H1 (cell line): ENCODE measurements around the gene ADCY5. TPM values are rescaled to one million over a fixed set of nuclear protein-coding genes. Genes with fewer than 3 reads are reported as not detected.

Experiments used
- CTCF ChIA-PET: fragments of 300-600 bp; sonication (Branson Sonifier 250); formaldehyde crosslinking; loops from one replicate; lab custom pipeline; 2021; ENCODE audit not compliant: partially characterized antibody; lab: Charles Lee
- POLR2A ChIA-PET: fragments of 300-600 bp; sonication (Branson Sonifier 250); formaldehyde crosslinking; loops from one replicate; lab custom pipeline; 2021; ENCODE audit warnings: inconsistent platforms; ENCODE audit not compliant: partially characterized antibody; lab: Charles Lee
- DNase-seq, 2 experiments: peaks; one replicate each; pipeline versions ENCODE4 v3.0.0 to v3.0.0-alpha.2; 2010 to 2022; ENCODE audit warnings: low spot score in 2 of 2, low read depth in 1 of 2, mixed read lengths in 1 of 2
- FAIRE-seq: peaks from 2 replicates; lab custom pipeline; 2011; peaks lifted over from hg19 to GRCh38; lab: Jason Lieb, UNC
- H2AFZ ChIP-seq: 2 replicates; pipeline ENCODE4 v1.8.1; 2012; ENCODE audit warnings: low read length, inconsistent platforms
- H2AK5ac ChIP-seq: 2 replicates; pipeline ENCODE4 v1.6.1; 2013; ENCODE audit warnings: low read depth, low read length
- H2BK120ac ChIP-seq: replicated peaks from 2 replicates; pipeline ENCODE3; 2013; ENCODE audit warnings: low read depth, low read length, inconsistent platforms
- H2BK12ac ChIP-seq: 2 replicates; pipeline ENCODE4 v1.6.1; 2013; ENCODE audit warnings: low read depth, low read length
- H2BK15ac ChIP-seq: 2 replicates; pipeline ENCODE4 v1.6.1; 2013; ENCODE audit warnings: low read length
- H2BK20ac ChIP-seq: 2 replicates; pipeline ENCODE4 v1.6.1; 2013; ENCODE audit warnings: low read length
- H2BK5ac ChIP-seq: 2 replicates; pipeline ENCODE4 v1.6.1; 2013; ENCODE audit warnings: low read depth, low read length
- H3K14ac ChIP-seq: 2 replicates; pipeline ENCODE4 v1.6.1; 2013; ENCODE audit warnings: inconsistent platforms; ENCODE audit not compliant: insufficient read length
- H3K18ac ChIP-seq: 2 replicates; pipeline ENCODE4 v1.6.1; 2013; ENCODE audit warnings: low read length; ENCODE audit errors: extremely low read depth
- H3K23ac ChIP-seq: 2 replicates; pipeline ENCODE4 v1.6.1; 2013; ENCODE audit warnings: inconsistent platforms; ENCODE audit not compliant: insufficient read length
- H3K23me2 ChIP-seq: 2 replicates; pipeline ENCODE4 v1.6.1; 2013; ENCODE audit warnings: low read depth, low read length
- H3K27ac ChIP-seq: 2 replicates; pipeline ENCODE4 v1.6.1; 2011; ENCODE audit warnings: low read depth, low read length, inconsistent platforms
- H3K27me3 ChIP-seq, 4 experiments: replicated peaks in 1 of 4; 1 replicate in 1 of 4; 2 replicates in 3 of 4; pipeline versions ENCODE4 v1.6.1 to v1.8.1; 2011 to 2013; ENCODE audit warnings: low read length in 3 of 4, mild to moderate bottlenecking in 3 of 4, inconsistent platforms in 2 of 4, mixed read lengths in 2 of 4, moderate library complexity in 1 of 4; ENCODE audit not compliant: control insufficient read depth in 3 of 4, insufficient read depth in 3 of 4; ENCODE audit errors: extremely low read depth in 1 of 4
- H3K36me3 ChIP-seq, 4 experiments: 2 replicates each; pipeline versions ENCODE4 v1.6.1 to v1.8.1; 2011 to 2013; ENCODE audit warnings: mild to moderate bottlenecking in 4 of 4, low read length in 3 of 4, moderate library complexity in 2 of 4, control low read depth in 1 of 4, inconsistent platforms in 1 of 4; ENCODE audit not compliant: insufficient read depth in 4 of 4, control insufficient read depth in 2 of 4
- H3K4ac ChIP-seq: replicated peaks from 2 replicates; pipeline ENCODE3; 2013; ENCODE audit warnings: low read length, low read depth, mixed read lengths, inconsistent platforms; ENCODE audit not compliant: insufficient read length
- H3K4me1 ChIP-seq, 4 experiments: replicated peaks in 1 of 4; 1 replicate in 1 of 4; 2 replicates in 3 of 4; pipeline versions ENCODE4 v1.6.1 to v1.8.1; 2011 to 2013; ENCODE audit warnings: low read length in 3 of 4, inconsistent platforms in 2 of 4, mixed read lengths in 1 of 4; ENCODE audit not compliant: insufficient read depth in 4 of 4, control insufficient read depth in 3 of 4
- H3K4me2 ChIP-seq, 2 experiments: 2 replicates each; pipeline versions ENCODE4 v1.6.1 to v1.8.1; 2011 to 2013; ENCODE audit warnings: low read depth in 2 of 2, low read length in 2 of 2, control low read depth in 1 of 2, inconsistent platforms in 1 of 2, mild to moderate bottlenecking in 1 of 2; ENCODE audit not compliant: insufficient read depth in 1 of 2
- H3K4me3 ChIP-seq, 4 experiments: fragments of 200-600, 300-600 bp in 1 of 4; sonication (generic), shearing (Covaris generic), sonication (Bioruptor Twin) in 1 of 4; 2 replicates each; pipeline versions ENCODE4 v1.5.1 to v1.8.1; 2011 to 2016; ENCODE audit warnings: low read length in 4 of 4, low read depth in 3 of 4, control low read depth in 2 of 4, inconsistent platforms in 2 of 4, mild to moderate bottlenecking in 2 of 4, mixed read lengths in 1 of 4, moderate library complexity in 1 of 4; ENCODE audit not compliant: insufficient read depth in 2 of 4; ENCODE audit errors: extremely low read depth in 1 of 4
- H3K56ac ChIP-seq: replicated peaks from 2 replicates; pipeline ENCODE3; 2013; ENCODE audit warnings: low read depth, mild to moderate bottlenecking, mixed read lengths, low read length, inconsistent platforms; ENCODE audit not compliant: insufficient read length
- H3K79me1 ChIP-seq: 2 replicates; pipeline ENCODE4 v1.6.1; 2013; ENCODE audit warnings: low read depth, low read length, control low read depth
- H3K79me2 ChIP-seq, 2 experiments: 2 replicates each; pipeline versions ENCODE4 v1.6.1 to v1.8.1; 2012 to 2013; ENCODE audit warnings: low read length in 2 of 2, mild to moderate bottlenecking in 2 of 2, inconsistent platforms in 1 of 2; ENCODE audit not compliant: insufficient read depth in 2 of 2, control insufficient read depth in 1 of 2
- H3K9ac ChIP-seq, 4 experiments: replicated peaks in 1 of 4; 1 replicate in 1 of 4; 2 replicates in 3 of 4; pipeline versions ENCODE4 v1.6.1 to v1.8.1; 2011 to 2013; ENCODE audit warnings: low read depth in 3 of 4, low read length in 3 of 4, control low read depth in 2 of 4, mild to moderate bottlenecking in 2 of 4, moderate library complexity in 2 of 4, inconsistent platforms in 1 of 4; ENCODE audit errors: extremely low read depth in 1 of 4
- H3K9me3 ChIP-seq, 2 experiments: 2 replicates each; pipeline versions ENCODE4 v1.6.1 to v1.8.1; 2012 to 2013; ENCODE audit warnings: mild to moderate bottlenecking in 2 of 2, moderate library complexity in 2 of 2, control low read depth in 1 of 2, inconsistent platforms in 1 of 2, low read depth in 1 of 2, low read length in 1 of 2, mixed read lengths in 1 of 2; ENCODE audit not compliant: insufficient read depth in 2 of 2
- H4K20me1 ChIP-seq, 2 experiments: replicated peaks in 1 of 2; 2 replicates each; pipeline versions ENCODE3 to v1.8.1; 2011 to 2013; ENCODE audit warnings: inconsistent platforms in 2 of 2, low read length in 2 of 2, mild to moderate bottlenecking in 1 of 2; ENCODE audit not compliant: insufficient read depth in 2 of 2, control insufficient read depth in 1 of 2
- H4K5ac ChIP-seq: 2 replicates; pipeline ENCODE4 v1.6.1; 2013; ENCODE audit warnings: low read length, low read depth, mixed read lengths, inconsistent platforms; ENCODE audit not compliant: insufficient read length
- H4K8ac ChIP-seq: 2 replicates; pipeline ENCODE4 v1.8.0; 2013; ENCODE audit warnings: mild to moderate bottlenecking, moderate library complexity, low read length, inconsistent platforms; ENCODE audit not compliant: insufficient read depth; ENCODE audit errors: extremely low read depth
- H4K91ac ChIP-seq: replicated peaks from 2 replicates; pipeline ENCODE3; 2013; ENCODE audit warnings: low read length, mixed read lengths, inconsistent platforms; ENCODE audit not compliant: insufficient read length
- EP300 ChIP-seq, 2 experiments: IDR thresholded peaks; 1 replicate in 1 of 2; 2 replicates in 1 of 2; pipeline ENCODE4 v1.6.1; 2011 to 2012; ENCODE audit warnings: low read depth in 2 of 2, low read length in 2 of 2, mild to moderate bottlenecking in 2 of 2, borderline replicate concordance in 1 of 2, inconsistent platforms in 1 of 2, moderate library complexity in 1 of 2
- PHF8 ChIP-seq: fragments of 200-600 bp; sonication (generic); conservative IDR thresholded peaks from 2 replicates; pipeline ENCODE4 v1.7.1; 2012; ENCODE audit warnings: low read depth, mild to moderate bottlenecking, inconsistent platforms, low read length, moderate library complexity
- POU5F1 ChIP-seq: IDR thresholded peaks from 2 replicates; pipeline ENCODE4 v1.6.1; 2011; ENCODE audit warnings: low read depth, mild to moderate bottlenecking, low read length, moderate library complexity
- RNF2 ChIP-seq: fragments of 200-900, 300-1000 bp; sonication (generic); IDR thresholded peaks from 2 replicates; pipeline ENCODE4 v1.7.1; 2016; ENCODE audit warnings: borderline replicate concordance, low read depth, mild to moderate bottlenecking, antibody characterized with exemption, low read length; ENCODE audit not compliant: poor library complexity, severe bottlenecking; ENCODE audit errors: missing control alignments
- SP4 ChIP-seq: IDR thresholded peaks from 2 replicates; pipeline ENCODE4 v1.6.1; 2012; ENCODE audit warnings: low read length, inconsistent platforms
- TAF7 ChIP-seq: optimal IDR thresholded peaks from 2 replicates; pipeline ENCODE3; 2011; ENCODE audit warnings: low read depth, mild to moderate bottlenecking, inconsistent platforms, low read length, moderate library complexity, borderline replicate concordance
- WGBS, 2 experiments: shearing (Covaris generic) in 1 of 2; methylation state at CpG; one replicate each; pipeline versions ENCODE4 v1.1.6 to v1.1.7; 2013 to 2015; ENCODE audit warnings: low lambda C conversion rate in 2 of 2, mixed read lengths in 2 of 2, inconsistent platforms in 1 of 2, low coverage in 1 of 2, missing lambda C conversion rate in 1 of 2; ENCODE audit not compliant: insufficient replicate concordance in 2 of 2, insufficient coverage in 1 of 2, insufficient read length in 1 of 2; ENCODE audit errors: extremely low coverage in 1 of 2, missing lambda C conversion rate in 1 of 2; 5-methylcytosine and 5-hydroxymethylcytosine counted together
- polyA plus RNA-seq, 7 experiments: library from polyadenylated mRNA; depleted of rRNA in 3 of 7; stranded (reverse) in 5 of 7; unstranded in 2 of 7; fragments of >200 nt in 5 of 7; fragments of 200-250 nt in 2 of 7; gene quantifications; 1 replicate in 5 of 7; 2 replicates in 1 of 7; 4 replicates in 1 of 7; pipeline versions ENCODE4 v1.2.1 to v1.2.3, GENCODE V29; 2011 to 2013; ENCODE audit warnings: missing spikeins in 2 of 7, mixed read lengths in 2 of 7
- total RNA-seq: library from RNA; stranded (reverse); fragmentation: NEBNext Ultra II Directional; extraction: Animal tissue kit (Norgen Biotek cat#: 25700); gene quantifications from 2 replicates; pipeline ENCODE4 v1.2.1, GENCODE V29; 2021

ADCY5 gene
- total and polyA plus RNA-seq, 2 of the 8 experiments (the other 6 are each of a cell fraction or from before 2014, with no cell fraction given): 18.9 to 40.8 TPM

- Histone ChIP-seq H2BK120ac (no peak overlapping the region), H2BK12ac (no peak overlapping the region), H3K18ac (no peak overlapping the region), H3K36me3 (peaks cover 7 to 34% (median 24%) of the 10 kb centered on the region in 4 experiments), H4K91ac (no peak overlapping the region), H3K14ac (no peak overlapping the region), H3K4ac (no peak overlapping the region), H2AK5ac (no peak overlapping the region), H4K5ac (no peak overlapping the region), H2BK15ac (no peak overlapping the region), H3K79me2 (no peaks in the 10 kb centered on the region), H4K8ac (no peak overlapping the region), H2AFZ (no peak overlapping the region), H3K56ac (no peak overlapping the region), H3K4me3 (no peak overlapping the region), H4K20me1 (peaks cover 6 to 26% of the 10 kb centered on the region in 2 experiments), H3K79me1 (no peaks in the 10 kb centered on the region), H3K4me1 (no peaks in the 10 kb centered on the region; a peak in 1 of 7 replicates), H3K23me2 (no peaks in the 10 kb centered on the region), H3K9ac (no peak overlapping the region), H2BK20ac (no peak overlapping the region), H3K23ac (no peak overlapping the region), H3K27me3 (no peaks in the 10 kb centered on the region), H3K9me3 (no peaks in the 10 kb centered on the region), H3K27ac (no peak overlapping the region; the same call in 1 of the 2 replicates), H2BK5ac (no peak overlapping the region; the same call in 1 of the 2 replicates), H3K4me2 (no peak overlapping the region)
- FAIRE-seq (no peak), DNase-seq (no peak)
- TF ChIP-seq POU5F1 (no peak), SP4 (no peak), EP300 (IDR thresholded peaks at IDR 0.05; ENCODE audit: borderline replicate concordance in 1 of 2, low read depth in 2 of 2, low read length in 2 of 2) (no peak), TAF7 (no peak), PHF8 (no peak), RNF2 (no peak)
- CTCF ChIA-PET: interaction anchor here (0.5 to 5.0 kb wide), 31 partner anchors 8 to 330 kb away, joined by 3 to 90 read pairs (median 3); no protein-coding TSS in a partner anchor
- 93% methylated on average over 4 of the region's 4 CpGs; no CpG with 5 or more reads in 1 of the 2 experiments for WGBS, 2 experiments
- POLR2A ChIA-PET: no interaction called here
These were observed 163.0 kb downstream of the ADCY5 start for GRCh38 chr3:123285931-123286307.
